Fibroblast of upper back skin (primary cell): ENCODE data around the gene ABTB2.
"Not testable (repeated sequence)": the region's sequence is repeated elsewhere in the genome, so short reads cannot be mapped to it uniquely, and the experiment has no call there.

ENCODE experiments used
- DNase-seq: peaks from one replicate; pipeline ENCODE4 v3.0.0-alpha.2; 2013

ABTB2 gene

GRCh38 chr11:34182425-34182824, 175.4 kb downstream of the ABTB2 start:
- no peak for DNase-seq

GRCh38 chr11:34181856-34182405, 175.9 kb downstream of the ABTB2 start:
- DNase-seq: no peak

- no peak for DNase-seq
These were observed 176.6 kb downstream of the ABTB2 start for GRCh38 chr11:34181251-34181650.

DNA sequence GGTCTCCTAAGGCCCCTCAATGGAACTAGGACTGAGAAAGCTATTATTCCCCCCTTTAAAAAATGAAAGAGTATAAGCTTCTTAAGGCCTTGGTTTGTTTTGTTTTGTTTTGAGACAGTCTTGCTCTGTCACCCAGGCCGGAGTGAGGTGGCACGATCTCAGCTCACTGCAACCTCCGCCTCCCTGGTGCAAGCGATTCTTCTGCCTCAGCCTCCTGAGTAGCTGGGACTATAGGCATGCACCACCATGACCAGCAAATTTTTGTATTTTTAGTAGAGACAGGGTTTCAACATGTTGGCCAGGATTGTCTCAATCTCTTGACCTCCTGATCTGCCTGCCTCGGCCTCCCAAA, 177.0 kb downstream of the ABTB2 start:
- DNase-seq: not testable (repeated sequence)

- DNase-seq: no peak
These were observed 177.6 kb downstream of the ABTB2 start for GRCh38 chr11:34180040-34180813.

DNA sequence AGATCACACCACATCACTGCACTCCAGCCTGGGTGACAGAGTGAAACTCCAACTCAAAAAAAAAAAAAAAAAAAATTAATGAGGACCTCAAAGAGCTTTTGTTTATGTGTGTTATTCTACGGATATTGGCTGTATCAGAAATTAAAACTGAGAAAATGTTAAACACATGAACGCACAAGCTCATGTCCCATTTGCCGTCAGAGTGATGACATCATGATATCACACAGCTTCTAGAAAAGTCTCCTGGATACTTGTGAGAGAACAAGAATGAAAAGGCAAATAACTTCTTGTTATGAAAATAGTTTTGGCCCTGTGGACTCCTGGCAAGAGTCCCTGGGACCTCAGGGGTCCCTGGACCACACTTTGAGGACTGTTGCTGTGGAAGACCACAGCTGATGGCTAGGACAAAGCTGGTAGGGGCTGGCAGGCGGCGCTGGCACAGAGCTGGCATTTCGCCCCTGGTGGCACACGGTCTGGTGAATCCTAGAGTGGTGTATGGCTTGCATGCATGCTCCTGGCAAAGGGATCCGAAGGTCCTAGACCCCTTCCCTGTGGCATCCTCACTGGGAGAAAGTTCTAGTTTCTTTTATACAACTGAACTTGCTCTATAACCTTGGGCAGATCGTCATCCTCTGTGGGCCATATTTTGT, 178.7 kb downstream of the ABTB2 start:
- DNase-seq: no peak

GRCh38 chr11:34178209-34178821, 179.5 kb downstream of the ABTB2 start:
- no peak for DNase-seq

- DNase-seq: no peak
These were observed 181.0 kb downstream of the ABTB2 start for GRCh38 chr11:34176751-34177209.

DNA sequence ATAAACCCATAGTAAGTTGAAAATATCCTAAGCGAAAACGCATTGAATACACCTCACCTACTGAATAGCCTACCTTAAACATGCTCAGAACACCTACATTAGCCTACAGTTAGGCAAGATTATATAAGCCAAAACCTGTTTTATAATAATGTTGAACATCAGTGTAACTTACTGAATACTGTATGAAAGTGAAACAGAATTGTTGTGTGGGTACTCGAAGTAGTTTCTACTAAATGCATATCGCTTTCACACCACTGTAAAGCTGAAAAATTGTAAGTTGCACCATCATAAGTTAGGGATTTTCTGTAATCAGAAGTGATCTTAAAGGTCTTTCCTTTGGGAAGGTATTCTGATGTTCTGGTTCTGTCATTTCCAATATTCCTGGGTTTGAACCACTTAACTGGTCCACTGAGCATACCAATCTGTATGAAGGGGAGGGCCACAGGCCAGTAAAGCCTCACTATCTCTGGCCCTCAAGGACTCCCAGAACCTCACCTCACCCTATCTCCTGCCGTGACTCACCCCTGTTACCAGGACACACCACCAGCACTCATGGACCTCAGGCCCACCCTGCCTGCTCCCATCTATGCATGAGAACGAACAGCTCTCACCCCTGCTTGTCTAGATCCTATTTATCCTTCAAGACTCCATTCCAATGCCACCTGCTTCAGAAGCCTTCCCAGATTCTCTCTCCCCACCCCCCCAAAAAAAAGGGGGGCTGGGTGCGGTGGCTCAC, 182.4 kb downstream of the ABTB2 start:
- DNase-seq: no peak

- peak; percentile 63 for DNase-seq
These were observed 183.3 kb downstream of the ABTB2 start for GRCh38 chr11:34174412-34175041.

- no peak for DNase-seq
These were observed 184.8 kb downstream of the ABTB2 start for GRCh38 chr11:34173050-34173449.

GRCh38 chr11:34169686-34170085, 188.1 kb downstream of the ABTB2 start:
- no peak for DNase-seq

DNA sequence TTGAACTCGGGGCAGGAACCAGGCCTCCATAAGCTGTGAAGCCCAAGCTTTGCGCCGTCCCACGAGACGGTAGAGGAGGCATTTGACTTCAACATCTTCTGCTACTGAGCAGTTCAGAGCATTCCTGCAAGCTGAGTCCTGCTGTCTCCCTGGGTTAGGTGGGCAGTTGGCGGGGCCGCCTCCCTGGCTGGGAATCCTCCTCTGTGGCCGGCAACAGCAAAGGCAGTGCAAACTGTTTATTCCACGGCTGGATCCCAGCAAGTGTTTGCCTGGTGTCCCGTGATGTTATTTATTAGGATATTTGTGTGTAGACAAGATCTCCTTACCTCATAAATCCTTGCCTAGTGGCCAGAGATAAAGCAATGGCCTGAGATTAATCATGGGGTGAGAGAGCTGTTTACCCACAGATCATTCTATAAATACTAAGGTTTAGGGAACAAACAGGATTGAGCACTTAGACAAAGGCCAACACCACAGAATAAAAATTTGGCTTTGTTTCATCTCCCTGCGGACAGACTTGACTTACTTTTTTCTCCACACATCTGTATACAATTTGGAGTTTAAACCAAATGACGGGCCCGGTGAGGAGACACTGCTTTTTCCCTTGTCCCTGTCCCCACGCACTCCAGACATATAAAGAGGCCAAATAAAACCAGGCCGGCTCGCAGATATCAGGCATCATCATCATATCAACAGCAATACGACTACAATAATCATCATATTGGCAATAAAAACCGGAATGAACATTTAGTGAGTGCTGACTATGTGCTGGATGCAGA, 189.0 kb downstream of the ABTB2 start:
- peak; percentile 46 for DNase-seq

GRCh38 chr11:34167961-34168360, 189.8 kb downstream of the ABTB2 start:
- no peak for DNase-seq

DNA sequence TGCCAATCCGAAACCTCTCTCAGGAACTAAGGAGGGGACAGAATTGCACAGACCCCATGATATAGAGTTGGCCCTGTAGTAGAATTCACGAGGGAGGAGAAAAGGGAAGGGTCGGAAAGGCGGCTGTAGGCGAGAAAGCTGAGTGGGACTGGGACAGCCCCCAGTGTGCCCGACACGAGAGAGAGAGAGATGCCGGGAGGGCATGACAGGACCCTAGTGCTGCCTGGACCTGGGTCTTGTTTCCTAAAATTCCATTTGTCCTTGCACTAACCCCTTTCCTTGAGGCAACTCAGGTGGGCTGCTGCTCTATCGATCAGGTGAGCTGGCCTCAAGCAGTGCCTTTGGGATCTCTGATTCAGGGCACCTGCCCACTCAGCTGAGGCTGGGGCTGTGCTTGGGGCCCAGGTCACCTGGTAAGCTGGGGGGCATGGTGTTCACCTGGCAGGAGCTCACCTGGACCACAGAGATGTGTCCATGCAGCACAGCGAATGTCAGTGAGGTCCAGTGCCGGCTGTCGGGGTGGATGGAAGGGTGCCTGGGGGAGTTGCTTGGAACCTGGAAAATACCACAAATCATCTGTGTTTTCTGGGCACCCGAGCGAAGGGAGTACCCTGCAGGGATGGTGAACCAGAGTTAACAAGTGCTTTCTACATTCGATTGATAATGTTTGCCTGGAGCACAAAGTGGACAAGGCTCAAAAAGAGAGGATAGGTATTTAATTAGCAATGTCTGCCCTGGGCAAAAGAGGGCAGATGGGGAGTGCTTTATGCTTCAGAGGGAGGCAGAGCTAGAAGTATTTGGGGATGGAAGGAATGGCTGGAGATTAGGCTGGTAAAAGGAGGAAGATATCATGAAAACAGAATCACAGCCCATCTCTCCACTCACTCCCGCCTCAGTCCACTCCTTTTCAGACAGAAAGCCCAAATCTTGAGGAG, 190.7 kb downstream of the ABTB2 start:
- DNase-seq: no peak

GRCh38 chr11:34165786-34166555, 191.8 kb downstream of the ABTB2 start:
- no peak for DNase-seq

- DNase-seq: no peak
These were observed 192.7 kb downstream of the ABTB2 start for GRCh38 chr11:34165121-34165520.

GRCh38 chr11:34162856-34163255, 195.0 kb downstream of the ABTB2 start:
- DNase-seq: no peak

DNA sequence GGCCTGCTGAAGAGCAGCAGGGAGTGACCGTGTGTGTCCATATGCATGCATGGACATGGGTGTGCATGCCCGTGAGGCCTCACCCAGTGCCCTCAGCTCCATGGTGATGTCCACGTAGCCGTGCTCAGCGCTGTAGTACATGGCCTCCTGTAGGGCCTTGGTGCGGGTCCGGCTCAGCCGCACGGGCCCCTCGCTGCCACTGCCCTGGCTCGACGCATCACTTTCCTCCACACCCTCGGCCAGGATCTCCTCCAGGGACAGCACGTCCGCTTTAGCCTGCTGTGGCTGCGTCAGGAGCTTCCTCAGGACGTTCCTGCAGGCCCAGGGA, 195.4 kb downstream of the ABTB2 start:
- no peak for DNase-seq
